Stimulated activated CD4-positive, alpha-beta T cell treated with anti-CD3 and anti-CD28 coated beads, Interleukin-12 subunit alpha, Interleukin-12 subunit beta, amount 100 ng/mL, for 48 hours (primary cell): Measurements from ENCODE around the gene AIRE.
"Not testable (repeated sequence)": the region's sequence is repeated elsewhere in the genome, so short reads cannot be mapped to it uniquely, and the experiment has no call there.

Source experiments
- DNase-seq, 3 donors: peaks; one replicate each; pipeline ENCODE4 v3.0.0-alpha.2; 2020; ENCODE audit warnings: low read depth in 2 of 3, low spot score in 1 of 3

The AIRE gene

DNA sequence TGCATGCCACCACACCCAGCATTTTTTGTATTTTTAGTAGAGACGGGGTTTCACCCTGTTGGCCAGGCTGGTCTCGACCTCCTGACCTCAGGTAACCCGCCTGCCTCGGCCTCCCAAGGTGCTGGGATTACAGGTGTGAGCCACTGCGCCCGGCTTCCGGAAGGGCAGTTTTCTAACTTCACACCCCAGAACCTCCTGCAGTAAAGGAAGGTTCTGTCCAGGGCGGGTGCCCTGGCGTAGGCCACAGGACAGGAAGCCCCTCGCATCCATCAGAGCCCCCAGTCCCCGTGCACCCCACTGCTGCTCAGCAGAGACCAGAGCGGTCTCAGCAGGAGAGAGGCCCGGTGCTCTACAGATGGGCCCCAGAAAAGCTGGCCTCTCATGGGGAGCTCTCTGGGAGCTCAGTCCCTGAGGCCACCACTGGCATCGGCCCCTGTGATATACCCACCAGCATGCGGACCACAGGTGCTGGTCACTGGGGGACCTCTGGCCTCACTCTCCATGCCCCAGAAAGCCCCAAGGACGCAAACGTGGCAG is 19.9 kb upstream of the AIRE start:
- no peak for DNase-seq

DNA sequence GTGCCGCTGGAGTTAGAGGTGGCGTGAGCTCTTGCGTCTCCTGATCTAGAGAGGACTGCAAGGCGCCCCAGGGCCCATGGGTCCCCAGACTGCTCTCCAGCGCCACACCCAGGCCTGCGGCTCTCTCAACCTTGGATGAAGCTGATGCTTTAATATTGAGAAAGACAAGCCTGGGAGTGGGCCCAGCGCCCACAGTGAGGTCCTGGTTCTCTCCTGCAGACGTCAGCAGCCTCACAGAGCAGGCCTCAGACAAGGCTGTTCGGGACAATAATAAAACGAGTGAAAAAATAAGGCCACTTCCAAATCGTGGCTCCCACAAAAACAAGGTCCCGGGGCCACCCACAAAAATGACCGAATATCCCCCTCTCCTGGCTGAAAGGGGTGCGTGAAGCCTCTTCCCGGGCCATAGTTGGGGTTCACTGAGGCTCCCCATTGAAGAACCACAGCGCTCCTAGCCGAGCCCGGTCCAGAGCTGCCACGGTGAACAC is 18.0 kb upstream of the AIRE start:
- no peak for DNase-seq

DNA sequence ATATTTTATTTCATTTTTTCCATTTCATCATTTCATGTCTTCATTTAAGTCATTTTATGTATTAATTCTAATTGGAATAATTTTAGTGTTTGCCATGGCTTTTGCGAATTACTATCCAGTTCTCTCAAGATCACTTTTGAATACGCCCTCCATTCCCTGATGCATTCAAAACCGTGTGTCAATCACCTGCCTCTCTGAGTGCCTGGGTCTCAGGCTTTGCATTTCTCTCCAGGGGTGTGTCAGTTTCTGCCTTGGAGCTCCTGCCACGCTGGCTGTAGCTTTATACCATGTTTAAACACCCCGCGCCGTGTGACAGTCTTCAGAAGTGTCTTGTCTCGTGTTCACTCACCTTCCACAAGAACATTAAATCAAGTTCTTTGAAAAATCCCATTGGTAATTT is 16.6 kb upstream of the AIRE start:
- DNase-seq: no peak

DNA sequence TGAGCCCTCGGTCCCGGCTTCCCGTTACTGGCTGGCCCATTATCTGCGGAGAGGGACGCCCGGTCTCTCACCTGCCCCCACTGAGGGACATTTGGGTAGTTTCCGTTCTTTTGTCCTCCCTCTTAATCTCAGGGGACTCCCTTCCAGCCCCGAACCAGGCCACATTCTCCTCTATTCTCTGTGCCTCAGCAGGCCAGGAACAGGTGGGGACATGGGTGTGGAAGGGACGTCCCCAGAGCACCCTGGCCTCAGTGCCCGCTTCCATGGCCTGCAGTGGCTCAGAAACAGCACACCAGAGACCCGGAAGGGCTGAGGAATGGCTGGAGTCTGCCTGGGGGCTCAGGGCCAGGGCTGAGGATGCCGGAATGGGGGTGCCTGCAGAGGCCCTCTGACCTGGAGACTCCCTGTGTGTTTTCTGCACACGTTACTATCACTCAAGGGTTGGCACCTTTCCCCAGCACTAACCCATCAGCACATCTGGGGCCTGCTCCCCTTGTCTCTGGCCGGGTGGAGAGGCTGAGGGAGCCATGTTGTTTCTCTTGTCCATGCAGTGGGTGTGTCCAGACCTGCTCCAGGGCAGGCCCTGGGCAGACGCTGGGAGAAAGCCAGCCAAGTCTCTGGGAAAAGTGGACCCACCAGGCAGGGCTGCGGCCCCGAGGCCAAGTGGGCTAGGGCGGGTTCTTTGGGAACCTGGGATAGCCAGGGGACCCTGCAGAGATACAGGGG is 14.0 kb upstream of the AIRE start:
- DNase-seq: no peak

DNA sequence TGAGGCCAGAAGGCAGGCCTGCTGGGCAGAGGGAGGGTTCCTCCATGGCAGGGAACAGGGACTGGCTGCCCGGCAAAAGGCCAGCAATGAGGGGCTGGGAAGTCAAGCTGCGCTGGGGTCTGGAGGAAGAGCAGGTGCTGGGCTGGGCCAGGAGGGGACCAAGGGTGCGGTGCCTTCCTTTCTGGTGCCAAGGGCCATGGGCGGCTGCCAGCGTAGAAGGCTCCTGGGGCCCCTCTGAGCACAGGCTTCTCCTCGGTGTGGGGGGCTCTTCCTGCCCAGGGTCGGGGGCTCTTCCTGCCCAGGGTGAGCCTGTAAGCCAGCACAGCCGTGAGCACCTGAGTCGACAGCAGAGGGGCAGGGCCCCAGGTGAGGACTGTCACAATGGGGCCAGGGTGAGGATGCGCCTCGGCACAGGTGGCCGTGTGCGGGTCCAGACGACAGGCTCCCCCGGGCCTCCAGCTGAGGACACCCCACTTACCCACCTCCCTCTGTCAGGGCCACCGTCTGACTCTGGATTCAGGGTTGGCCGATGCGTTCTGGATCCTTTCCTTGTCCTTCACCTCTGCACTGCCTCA is 13.3 kb upstream of the AIRE start:
- DNase-seq: no peak

DNA sequence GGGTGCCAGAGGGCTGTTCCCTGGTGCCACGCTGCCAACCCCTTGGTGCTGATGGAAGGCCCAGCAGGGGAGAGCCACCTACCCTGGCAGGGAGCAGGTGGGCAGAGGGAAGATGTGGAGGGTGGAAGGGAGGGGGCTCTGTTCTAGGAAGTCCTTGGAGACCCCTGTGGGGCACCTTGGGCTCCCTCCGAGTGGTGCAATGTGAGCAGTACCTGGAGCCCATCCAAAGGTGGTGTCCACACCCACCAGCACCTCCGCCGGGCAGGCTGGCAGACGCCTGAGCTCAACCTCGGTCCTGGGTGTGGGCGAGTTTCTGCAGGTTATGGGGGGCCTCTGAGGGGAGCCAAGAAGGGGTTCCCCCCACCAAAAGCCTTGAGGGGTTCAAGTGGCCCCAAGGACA is 12.6 kb upstream of the AIRE start:
- DNase-seq: no peak

DNA sequence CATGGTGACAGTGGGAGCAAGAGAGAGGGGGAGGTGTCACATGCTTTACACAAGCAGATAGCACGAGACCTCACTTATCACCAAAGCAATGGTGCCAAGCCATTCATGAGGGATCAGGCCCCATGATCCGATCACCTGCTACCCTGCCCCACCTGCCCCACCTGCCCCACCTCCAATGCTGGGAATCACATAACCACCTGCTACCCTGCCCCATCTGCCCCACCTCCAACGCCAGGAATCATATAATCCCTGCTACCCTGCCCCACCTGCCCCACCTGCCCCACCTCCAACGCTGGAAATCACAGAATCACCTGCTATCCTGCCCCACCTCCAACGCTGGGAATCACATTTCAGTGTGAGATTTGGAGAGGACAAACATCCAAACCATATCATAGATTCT is 10.6 kb upstream of the AIRE start:
- no peak for DNase-seq

DNA sequence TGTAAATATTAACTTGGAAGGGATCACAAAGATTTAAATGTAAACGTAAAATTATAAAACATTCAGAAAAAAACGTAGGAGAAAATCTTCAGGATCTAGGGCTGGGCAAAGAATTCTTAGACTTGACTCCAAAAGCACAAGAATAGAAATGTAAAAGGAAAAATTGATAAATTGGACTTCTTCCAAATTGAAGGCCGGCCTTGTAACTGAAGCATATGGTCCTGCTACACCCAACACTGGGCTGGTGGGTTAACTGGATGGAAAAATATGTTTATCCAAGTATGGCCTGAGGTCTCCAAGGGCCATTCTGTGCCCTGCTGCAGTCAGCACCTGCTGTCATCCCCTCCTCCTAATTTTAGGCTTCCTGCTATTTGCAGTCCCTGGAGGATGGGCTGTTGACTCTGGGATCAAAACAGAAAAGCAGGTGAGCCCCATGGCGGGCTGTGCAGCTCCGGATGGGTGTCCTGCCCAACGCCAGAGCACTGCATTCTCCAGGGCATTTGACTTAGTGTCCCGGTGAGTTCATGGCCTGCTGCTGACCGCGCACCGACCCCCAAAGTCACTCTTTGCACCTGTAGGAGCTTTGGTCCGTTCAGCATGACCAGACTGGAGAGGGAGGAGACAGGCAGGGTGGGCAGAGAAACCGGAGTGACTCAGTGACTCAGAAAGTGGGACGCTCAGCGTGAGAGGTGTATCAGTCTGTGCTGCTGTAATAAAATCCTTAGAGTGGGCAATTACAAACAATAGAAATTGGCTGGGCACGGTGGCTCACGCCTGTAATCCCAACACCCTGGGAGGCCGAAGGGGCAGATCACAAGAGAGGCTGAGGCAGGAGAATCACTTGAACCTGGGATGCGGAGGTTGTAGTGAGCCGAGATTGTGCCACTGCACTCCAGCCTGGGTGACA is 6.1 kb upstream of the AIRE start:
- no peak for DNase-seq

DNA sequence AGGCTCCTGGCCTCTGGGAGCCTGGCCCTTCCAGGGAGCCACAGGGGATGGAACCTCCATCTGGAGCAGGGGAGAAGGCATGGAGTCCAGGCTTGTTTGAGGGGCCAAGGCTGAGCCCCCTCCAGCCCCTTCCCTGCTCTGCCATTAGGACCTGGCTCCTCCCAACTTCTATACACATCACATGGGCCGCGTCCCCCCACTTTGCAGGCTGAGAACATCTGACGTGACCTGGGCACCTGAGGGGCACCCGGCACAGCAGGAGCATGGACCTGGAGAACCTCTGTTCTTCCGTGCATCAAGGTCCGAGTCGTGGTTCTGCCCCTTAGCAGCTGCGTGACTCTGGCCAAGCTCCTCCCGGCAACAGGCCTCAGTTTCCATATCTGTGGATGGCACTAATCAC is 3.9 kb upstream of the AIRE start:
- no peak for DNase-seq

DNA sequence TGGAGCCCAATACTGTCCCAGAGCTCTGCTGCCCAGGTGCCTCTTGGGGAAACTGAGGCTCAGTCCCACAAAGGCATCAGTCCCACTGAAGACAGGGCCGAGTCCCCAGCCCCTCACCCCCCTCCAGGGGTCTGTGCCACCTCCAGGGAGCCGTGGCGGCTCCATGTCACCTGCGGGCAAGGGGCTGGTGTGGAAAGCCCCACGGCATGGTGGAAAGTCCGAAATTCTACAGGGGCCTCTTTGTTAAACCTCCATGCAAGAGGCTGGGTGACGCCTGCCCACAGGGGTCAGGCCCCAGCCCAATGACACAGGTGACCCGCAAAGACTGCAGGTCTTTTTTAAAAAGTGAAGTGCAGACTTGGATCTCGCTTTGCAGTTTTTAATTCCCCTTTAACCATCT is 3.3 kb upstream of the AIRE start:
- DNase-seq: no peak

DNA sequence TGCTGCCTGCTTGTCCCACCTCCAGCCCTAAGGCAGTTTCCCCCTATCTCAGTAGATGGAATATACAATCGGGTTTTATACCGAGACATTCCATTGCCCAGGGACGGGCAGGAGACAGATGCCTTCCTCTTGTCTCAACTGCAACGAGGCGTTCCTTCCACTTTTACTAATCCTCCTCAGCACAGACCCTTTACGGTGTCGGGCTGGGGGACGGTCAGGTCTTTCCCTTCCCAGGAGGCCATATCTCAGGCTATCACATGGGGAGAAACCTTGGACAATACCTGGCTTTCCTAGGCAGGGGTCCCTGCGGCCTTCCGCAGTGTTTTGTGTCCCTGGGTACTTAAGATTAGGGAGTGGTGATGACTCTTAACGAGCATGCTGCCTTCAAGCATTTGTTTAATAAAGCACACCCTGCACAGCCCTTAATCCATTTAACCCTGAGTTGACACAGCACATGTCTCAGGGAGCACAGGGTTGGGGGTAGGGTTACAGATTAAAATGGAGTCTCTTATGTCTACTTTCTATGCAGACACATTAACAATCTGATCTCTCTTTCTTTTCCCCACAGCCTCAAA is 2.4 kb upstream of the AIRE start:
- DNase-seq: not testable (repeated sequence)

DNA sequence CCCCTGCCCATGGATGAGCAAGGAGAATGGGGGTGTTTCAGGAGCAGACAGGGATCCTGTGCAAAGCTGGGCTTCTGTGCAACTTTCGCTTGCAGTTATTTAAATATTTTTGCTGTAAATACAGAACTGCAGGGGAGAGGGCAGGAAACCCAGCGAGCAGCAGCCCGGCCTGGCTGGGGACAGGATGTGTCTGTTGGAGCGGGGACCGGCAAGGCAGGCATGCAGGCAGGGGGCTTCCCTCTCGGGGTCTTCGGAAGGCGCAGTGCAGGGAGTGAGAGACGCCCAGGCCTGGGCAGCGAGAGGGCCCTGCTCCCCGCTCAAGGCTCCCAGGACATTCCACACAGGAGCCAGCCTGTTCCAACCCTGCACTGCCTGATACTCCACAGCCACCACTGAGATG is 1.7 kb upstream of the AIRE start:
- DNase-seq: no peak

DNA sequence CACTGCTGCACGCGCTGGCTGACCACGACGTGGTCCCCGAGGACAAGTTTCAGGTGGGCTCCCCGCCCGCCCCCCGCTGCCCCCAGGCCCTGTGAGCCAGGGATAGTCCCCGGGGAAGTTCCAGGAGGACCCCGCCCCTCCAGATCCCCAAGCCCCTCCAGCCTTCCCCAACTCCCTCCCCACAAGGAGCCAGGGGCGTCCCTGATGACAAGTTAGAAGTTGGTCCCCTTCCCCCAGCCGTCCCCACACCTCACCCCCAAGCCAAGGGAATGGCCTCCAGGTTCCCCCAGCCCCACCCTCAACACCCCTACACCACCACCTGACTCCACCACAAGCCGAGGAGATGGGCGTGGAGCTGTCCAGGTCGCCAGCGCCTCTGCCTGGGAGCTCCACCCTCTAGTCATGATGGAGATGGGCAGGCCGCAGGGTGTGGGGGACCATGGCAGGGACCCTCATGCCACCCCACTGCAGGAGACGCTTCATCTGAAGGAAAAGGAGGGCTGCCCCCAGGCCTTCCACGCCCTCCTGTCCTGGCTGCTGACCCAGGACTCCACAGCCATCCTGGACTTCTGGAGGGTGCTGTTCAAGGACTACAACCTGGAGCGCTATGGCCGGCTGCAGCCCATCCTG is 525 bp downstream of the AIRE start:
- no peak for DNase-seq

DNA sequence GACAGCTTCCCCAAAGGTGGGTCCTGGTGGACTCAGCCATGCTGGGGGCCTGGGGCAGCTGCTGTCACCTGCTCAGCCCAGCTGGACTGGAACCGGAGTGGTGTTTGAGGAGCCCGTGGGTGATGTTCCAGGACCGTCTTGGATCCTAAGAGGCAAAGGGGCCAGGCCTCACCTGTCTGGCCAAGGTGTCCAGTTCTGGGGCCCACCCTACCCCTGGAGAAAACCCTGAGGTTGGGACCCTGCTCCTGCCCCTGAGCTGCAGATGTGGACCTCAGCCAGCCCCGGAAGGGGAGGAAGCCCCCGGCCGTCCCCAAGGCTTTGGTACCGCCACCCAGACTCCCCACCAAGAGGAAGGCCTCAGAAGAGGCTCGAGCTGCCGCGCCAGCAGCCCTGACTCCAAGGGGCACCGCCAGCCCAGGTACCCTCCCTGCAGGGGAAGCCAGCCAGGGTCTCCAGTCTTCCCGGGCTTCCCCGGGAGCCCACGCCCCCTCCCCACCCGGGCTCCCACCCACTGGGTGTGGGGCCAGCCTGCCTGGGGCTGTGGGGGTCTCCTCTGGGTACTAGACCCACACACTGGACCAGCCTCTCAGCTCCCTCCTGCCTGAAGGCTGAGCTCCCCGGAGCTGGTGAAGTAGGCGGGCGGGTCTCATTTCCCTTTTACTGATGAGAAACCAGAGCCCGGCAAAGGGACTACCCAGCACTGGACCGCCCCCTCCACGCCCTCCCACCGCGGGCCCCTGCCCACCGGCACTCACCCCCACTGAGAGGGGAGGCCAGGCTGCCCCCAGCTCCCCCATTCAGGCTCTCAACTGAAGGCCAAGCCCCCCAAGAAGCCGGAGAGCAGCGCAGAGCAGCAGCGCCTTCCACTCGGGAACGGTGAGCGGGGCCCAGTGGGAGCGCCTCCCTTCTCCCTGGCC is 1.3 kb downstream of the AIRE start:
- no peak for DNase-seq

DNA sequence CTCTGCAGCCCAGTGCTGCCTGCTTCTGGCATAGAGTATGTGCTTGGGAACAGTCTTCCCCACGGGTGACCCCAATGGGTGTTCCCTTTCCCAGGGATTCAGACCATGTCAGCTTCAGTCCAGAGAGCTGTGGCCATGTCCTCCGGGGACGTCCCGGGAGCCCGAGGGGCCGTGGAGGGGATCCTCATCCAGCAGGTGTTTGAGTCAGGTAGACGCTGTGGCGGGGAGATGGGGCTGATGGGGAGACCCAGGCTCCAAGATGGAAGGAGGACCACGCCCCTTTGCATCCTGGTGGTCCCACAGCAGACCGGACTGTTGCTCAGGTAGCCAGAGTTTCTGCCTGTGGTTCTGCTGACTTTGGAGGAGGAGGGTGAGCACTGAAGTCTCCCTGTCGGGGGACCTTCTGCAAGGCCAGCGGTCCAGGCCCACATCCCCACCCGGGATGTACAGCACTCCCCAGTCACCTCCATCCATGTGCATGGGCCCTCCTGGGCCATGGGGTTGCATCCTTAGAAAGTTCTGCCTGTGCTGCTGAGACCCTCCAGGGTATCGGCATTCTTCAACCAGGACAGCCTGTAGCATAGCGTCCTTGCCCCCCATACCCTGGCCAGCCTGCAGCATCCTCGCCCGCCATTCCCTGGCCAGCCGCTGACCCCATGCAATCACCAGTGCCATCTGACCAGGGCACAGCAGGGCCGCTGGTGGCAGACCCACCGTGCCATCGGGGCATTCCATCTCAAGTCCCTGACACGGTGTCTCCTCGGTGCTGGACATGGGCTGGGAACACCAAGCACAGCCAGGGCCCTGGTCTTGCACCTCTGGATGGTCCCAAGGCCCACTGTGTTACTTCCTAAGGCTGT is 2.8 kb downstream of the AIRE start:
- no peak for DNase-seq

DNA sequence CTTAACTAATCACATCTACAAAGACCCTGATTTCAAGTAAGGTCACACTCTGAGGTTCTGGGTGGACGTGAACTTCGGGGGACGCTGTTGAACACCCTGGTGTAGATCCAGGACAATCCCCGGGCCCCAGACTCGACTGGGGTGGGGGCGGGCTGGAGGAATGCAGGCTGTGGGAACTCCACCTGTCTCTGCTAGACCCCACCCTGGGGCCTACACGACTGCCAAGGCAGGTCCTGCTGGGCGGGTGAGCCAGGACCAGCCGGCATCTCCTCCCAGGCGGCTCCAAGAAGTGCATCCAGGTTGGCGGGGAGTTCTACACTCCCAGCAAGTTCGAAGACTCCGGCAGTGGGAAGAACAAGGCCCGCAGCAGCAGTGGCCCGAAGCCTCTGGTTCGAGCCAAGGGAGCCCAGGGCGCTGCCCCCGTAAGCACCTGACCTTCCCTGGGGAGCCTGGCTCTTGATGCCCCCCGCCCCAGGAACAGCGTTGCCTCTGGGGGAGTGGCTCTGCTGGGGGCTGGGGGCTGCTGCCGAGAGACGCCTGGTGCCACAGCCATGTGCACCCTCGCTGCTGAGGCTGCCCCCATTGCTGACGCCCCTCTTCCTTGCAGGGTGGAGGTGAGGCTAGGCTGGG is 3.8 kb downstream of the AIRE start:
- DNase-seq: no peak

DNA sequence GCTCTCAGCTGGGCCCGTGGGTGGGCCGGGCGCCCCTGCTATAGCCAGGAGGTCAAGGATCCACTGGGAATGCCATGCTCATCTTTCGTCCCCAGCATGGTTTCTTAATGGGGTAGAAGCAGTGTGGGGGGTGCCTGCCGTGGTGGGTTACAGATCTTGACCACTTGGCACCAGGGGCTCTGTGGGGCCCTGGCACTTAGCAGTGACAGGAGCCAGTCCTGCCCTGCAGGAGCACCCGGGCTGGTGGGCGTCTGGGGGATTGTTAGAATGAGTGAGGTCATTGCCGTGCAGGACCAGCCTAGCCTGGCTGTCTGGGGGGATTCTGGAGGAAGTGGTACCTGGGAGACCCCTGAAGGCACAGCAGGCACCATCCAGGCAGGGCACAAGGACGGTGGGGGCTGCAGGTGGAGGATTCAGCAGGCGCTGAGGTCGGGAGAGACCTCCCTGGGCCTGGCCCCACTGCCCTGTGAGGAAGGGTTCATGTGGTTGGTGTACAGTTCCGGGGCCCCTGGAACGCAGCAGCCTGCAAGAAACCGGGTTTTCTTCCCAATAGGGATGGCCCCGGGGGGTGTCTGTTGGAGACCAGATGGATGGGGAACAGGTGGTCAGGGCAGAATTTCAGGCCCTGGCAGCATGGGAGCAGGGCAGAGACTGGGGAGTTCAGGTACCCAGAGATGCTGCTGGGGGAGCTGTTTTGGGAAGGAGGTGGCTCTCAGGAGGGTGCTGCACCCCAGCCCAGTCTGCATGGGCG is 4.8 kb downstream of the AIRE start:
- no peak for DNase-seq
